NT2/D1 (cell line): ENCODE results near the gene CPNE9.

Experiments
- SUZ12 ChIP-seq: IDR thresholded peaks from 2 replicates; pipeline ENCODE4 v1.6.1; 2011; ENCODE audit not compliant: insufficient read length, insufficient read depth; ENCODE audit errors: extremely low read depth
- YY1 ChIP-seq: IDR thresholded peaks from 2 replicates; pipeline ENCODE4 v1.6.1; 2011; ENCODE audit not compliant: insufficient read length, insufficient read depth
- ZNF274 ChIP-seq: IDR thresholded peaks from 2 replicates; pipeline ENCODE4 v1.6.1; 2011; ENCODE audit warnings: mild to moderate bottlenecking, low read depth, low read length

DNA sequence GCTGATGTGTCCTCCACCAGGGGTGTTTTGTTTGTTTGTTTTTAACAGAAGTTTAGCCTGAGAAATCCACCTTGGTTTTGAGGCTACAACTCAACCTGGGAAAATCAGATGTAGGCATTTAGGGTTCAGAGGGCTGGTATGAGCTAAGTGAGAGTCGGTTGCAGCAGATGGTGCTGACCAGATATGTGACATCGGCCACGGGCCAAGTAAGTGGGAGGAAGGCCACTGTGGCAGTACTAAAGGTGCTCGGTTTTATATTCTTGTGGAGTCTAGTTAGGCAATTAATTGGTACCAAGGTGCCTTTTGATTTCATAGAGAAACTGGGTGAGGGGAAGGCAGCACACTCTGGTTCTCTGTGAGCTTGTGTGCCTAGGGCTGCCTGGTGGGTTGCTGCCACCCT, 43.8 kb upstream of the CPNE9 start:
- no peak for TF ChIP-seq SUZ12
- no peak for TF ChIP-seq ZNF274
- no peak for TF ChIP-seq YY1
